T-cell (primary cell): ENCODE results near the gene OR2T6. TPM values are rescaled to one million over a fixed set of nuclear protein-coding genes. Genes with fewer than 3 reads are reported as not detected.
"Not testable (repeated sequence)": the region's sequence is repeated elsewhere in the genome, so short reads cannot be mapped to it uniquely, and the experiment has no call there.

Source experiments
- ATAC-seq, 4 experiments: fragments of 200-7000 bp in 3 of 4; fragments of 150-1000 bp in 1 of 4; cut with Tn5 transposase; replicated peaks in 1 of 4; 1 replicate in 3 of 4; 2 replicates in 1 of 4; pipeline ENCODE4 v1.10.0; 2021; ENCODE audit warnings: moderate library complexity in 3 of 4, mild to moderate bottlenecking in 2 of 4, moderate number of reproducible peaks in 1 of 4
- CTCF ChIA-PET, 2 donors: fragments of 300-600 bp; sonication (Branson Sonifier 250); formaldehyde crosslinking; loops; one replicate each; lab custom pipeline; 2022; ENCODE audit warnings: antibody characterized with exemption in 2 of 2; lab: Charles Lee
- POLR2A ChIA-PET, 2 donors: fragments of 300-600 bp; sonication (Branson Sonifier 250); formaldehyde crosslinking; loops; one replicate each; lab custom pipeline; 2022; ENCODE audit warnings: antibody characterized with exemption in 2 of 2; lab: Charles Lee
- DNase-seq, 35 experiments: peaks; one replicate each; pipeline versions ENCODE4 v3.0.0 to v3.0.0-alpha.2; 2013 to 2023
- H3K27ac ChIP-seq: one replicate; pipeline ENCODE4 v1.5.1; 2013; ENCODE audit warnings: low read length
- H3K27me3 ChIP-seq, 2 experiments: replicated peaks in 1 of 2; 1 replicate in 1 of 2; 2 replicates in 1 of 2; pipeline versions ENCODE4 v1.6.1 to v1.7.0; 2013; ENCODE audit warnings: low read length in 1 of 2, mixed read lengths in 1 of 2; ENCODE audit not compliant: control insufficient read depth in 2 of 2, insufficient read depth in 2 of 2; ENCODE audit errors: extremely low read depth in 1 of 2
- H3K36me3 ChIP-seq, 2 donors: 1 replicate in 1 of 2; 2 replicates in 1 of 2; pipeline versions ENCODE4 v1.6.1 to v1.7.0; 2013; ENCODE audit warnings: low read length in 1 of 2; ENCODE audit not compliant: control insufficient read depth in 2 of 2, insufficient read depth in 1 of 2; ENCODE audit errors: extremely low read depth in 1 of 2
- H3K4me1 ChIP-seq, 2 experiments: 1 replicate in 1 of 2; 2 replicates in 1 of 2; pipeline versions ENCODE4 v1.6.1 to v1.7.0; 2013; ENCODE audit warnings: low read length in 2 of 2, mixed read lengths in 1 of 2; ENCODE audit not compliant: insufficient read depth in 2 of 2, control insufficient read depth in 1 of 2; ENCODE audit errors: extremely low read depth in 1 of 2
- H3K4me3 ChIP-seq, 2 donors: 1 replicate in 1 of 2; 2 replicates in 1 of 2; pipeline versions ENCODE4 v1.5.1 to v1.7.0; 2013; ENCODE audit warnings: mild to moderate bottlenecking in 2 of 2, low read length in 1 of 2, moderate library complexity in 1 of 2; ENCODE audit not compliant: control insufficient read depth in 1 of 2; ENCODE audit errors: extremely low read depth in 1 of 2
- H3K9me3 ChIP-seq: 2 replicates; pipeline ENCODE4 v1.7.0; 2013
- H3K27ac Mint-ChIP-seq, 2 donors: one replicate each; pipeline ENCODE4 v1.8.0; 2020 to 2021; ENCODE audit warnings: mild to moderate bottlenecking in 2 of 2, mixed read lengths in 2 of 2
- H3K27me3 Mint-ChIP-seq, 2 donors: one replicate each; pipeline ENCODE4 v1.8.0; 2021 to 2022; ENCODE audit warnings: mixed read lengths in 2 of 2
- H3K36me3 Mint-ChIP-seq: one replicate; pipeline ENCODE4 v1.8.0; 2021; ENCODE audit warnings: mixed read lengths
- H3K4me1 Mint-ChIP-seq, 3 donors: one replicate each; pipeline ENCODE4 v1.8.0; 2020 to 2022; ENCODE audit warnings: mixed read lengths in 3 of 3, mild to moderate bottlenecking in 1 of 3
- H3K4me3 Mint-ChIP-seq, 3 donors: one replicate each; pipeline ENCODE4 v1.8.0; 2020 to 2022; ENCODE audit warnings: mild to moderate bottlenecking in 3 of 3, mixed read lengths in 3 of 3, moderate library complexity in 3 of 3
- H3K9me3 Mint-ChIP-seq, 3 donors: one replicate each; pipeline ENCODE4 v1.8.0; 2020 to 2022; ENCODE audit warnings: mixed read lengths in 3 of 3
- WGBS: methylation state at CpG from one replicate; pipeline ENCODE4 v1.1.5; 2013; ENCODE audit warnings: missing lambda C conversion rate; ENCODE audit not compliant: insufficient coverage; 5-methylcytosine and 5-hydroxymethylcytosine counted together
- total RNA-seq, 35 experiments: library from RNA in 6 of 35; stranded (reverse) in 6 of 35; fragments of 120-200 nt in 1 of 35; gene quantifications; one replicate each; pipeline versions ENCODE4 v1.2.1 to v1.2.4 and lab custom pipeline; 2013 to 2026

OR2T6 gene
- total RNA-seq, 5 donors from 2014 or later (not counting 1 experiment from before 2014, with no cell fraction given): not detected

DNA sequence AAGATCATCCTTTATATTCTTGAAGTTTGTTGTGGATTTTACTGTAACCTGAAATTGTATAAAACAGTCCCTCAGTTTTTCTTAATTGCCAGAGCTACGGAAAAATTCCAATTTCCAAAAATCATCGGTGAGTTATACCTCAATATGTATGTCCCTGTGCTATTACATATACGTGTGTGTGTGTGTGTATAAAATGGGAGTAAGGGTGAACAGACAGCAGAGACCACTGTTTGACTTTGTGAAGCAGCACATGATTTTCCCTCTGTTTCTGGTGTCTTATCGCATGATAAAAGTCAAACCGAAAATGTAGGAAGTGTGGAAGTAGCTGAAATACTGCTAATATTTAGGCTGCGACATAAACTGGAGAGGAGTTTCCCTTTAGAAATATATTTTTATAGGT is 28.5 kb downstream of the OR2T6 start:
- H3K9me3 Mint-ChIP-seq: peaks cover 0 to 8% (median 3%) of the 10 kb centered on the region in 3 donors
- H3K4me3 Mint-ChIP-seq: no peak overlapping the region
- Histone ChIP-seq H3K9me3 (no peaks in the 10 kb centered on the region), H3K27ac (no peak overlapping the region), H3K36me3 (no peaks in the 10 kb centered on the region), H3K27me3 (no peaks in the 10 kb centered on the region), H3K4me3 (no peak overlapping the region), H3K4me1 (no peaks in the 10 kb centered on the region)
- WGBS: 56% methylated on average over 3 of the region's 6 CpGs
- no peaks in the 10 kb centered on the region for H3K27me3 Mint-ChIP-seq
- DNase-seq (peak in 1 of 35 experiments; percentile 59), ATAC-seq (no peak)
- peaks cover 0 to 10% (median 2%) of the 10 kb centered on the region in 3 donors for H3K4me1 Mint-ChIP-seq
- no peaks in the 10 kb centered on the region for H3K36me3 Mint-ChIP-seq
- CTCF ChIA-PET: interaction anchor here (0.6 to 1.2 kb wide), 7 partner anchors 13 to 432 kb away, joined by 3 to 7 read pairs (median 4); no protein-coding TSS in a partner anchor
- H3K27ac Mint-ChIP-seq: no peak overlapping the region
- POLR2A ChIA-PET: no interaction called here

DNA sequence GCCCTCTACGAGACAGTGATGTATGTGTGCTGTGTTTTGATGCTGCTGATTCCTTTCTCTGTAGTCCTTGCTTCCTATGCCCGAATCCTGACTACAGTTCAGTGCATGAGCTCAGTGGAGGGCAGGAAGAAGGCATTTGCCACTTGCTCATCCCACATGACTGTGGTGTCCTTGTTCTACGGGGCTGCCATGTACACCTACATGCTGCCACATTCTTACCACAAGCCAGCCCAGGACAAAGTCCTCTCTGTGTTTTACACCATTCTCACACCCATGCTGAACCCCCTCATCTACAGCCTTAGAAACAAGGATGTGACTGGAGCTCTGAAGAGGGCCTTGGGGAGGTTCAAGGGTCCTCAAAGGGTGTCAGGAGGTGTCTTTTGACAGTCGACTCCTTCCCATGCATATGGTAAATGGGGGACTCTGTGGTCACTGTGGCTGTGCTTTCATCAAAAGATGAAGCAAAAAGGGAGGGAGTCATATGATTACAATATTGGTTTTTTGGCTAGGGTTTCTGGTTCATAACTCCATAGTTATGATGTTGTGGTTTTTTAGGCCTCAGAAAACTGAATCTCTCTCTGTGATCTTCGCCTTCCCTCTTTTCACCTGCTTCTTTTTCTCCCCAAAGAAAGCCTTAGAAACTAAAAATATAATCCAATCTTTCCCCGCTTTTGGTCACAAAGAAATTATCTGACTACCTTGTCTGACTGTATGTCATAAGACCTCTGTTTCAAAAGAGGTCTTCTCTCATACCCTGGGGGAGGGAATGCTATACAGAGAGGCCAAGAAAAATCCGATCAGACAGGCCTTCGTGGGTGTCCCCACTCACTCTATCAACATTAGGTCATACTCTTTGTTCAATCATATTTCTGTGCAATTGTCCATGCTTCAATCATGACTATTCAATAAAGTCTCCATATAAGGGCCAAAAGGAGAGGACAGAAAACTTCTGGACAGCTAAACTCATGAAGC is 31.5 kb downstream of the OR2T6 start:
- Histone ChIP-seq H3K9me3 (no peaks in the 10 kb centered on the region), H3K36me3 (no peaks in the 10 kb centered on the region), H3K4me3 (no peak overlapping the region), H3K27me3 (no peaks in the 10 kb centered on the region), H3K27ac (no peak overlapping the region), H3K4me1 (no peaks in the 10 kb centered on the region)
- peaks cover 0 to 10% (median 2%) of the 10 kb centered on the region in 3 donors for H3K4me1 Mint-ChIP-seq
- no peaks in the 10 kb centered on the region for H3K27me3 Mint-ChIP-seq
- H3K36me3 Mint-ChIP-seq: no peaks in the 10 kb centered on the region
- ATAC-seq (no peak), DNase-seq (no peak)
- no peak overlapping the region for H3K27ac Mint-ChIP-seq
- ChIA-PET CTCF (interaction anchor here in 1 of 2 donors (0.8 kb wide), 1 partner anchor 205 kb away, joined by 3 read pairs; no protein-coding TSS in a partner anchor), POLR2A (no interaction called here)
- WGBS: 83% methylated on average over 3 of the region's 8 CpGs
- no peak overlapping the region for H3K4me3 Mint-ChIP-seq
- peaks cover 5 to 28% (median 16%) of the 10 kb centered on the region in 3 donors for H3K9me3 Mint-ChIP-seq

DNA sequence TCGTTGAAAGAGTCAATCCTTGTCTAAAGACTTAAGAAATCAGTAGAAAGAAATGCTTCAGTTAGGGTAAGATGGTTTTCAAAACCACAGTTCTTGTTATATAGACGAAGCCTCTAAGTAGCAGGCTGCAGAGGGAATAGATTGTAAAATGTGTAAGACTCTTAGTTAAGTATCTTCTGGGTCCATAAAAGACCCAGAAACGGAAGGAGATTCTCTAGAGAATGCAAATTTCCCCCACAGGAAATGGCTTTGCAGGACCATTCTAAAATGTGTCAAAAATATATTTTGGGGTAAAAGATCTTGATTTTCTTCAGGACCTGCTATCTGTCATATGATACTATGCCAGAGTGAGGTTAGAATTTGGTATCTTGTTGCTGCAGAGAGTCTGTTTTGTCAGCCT is 40.7 kb downstream of the OR2T6 start:
- Mint-ChIP-seq H3K27ac (no peak overlapping the region), H3K9me3 (peaks cover 0 to 16% (median 7%) of the 10 kb centered on the region in 3 donors)
- 43% methylated on average over 1 of the region's 3 CpGs for WGBS

DNA sequence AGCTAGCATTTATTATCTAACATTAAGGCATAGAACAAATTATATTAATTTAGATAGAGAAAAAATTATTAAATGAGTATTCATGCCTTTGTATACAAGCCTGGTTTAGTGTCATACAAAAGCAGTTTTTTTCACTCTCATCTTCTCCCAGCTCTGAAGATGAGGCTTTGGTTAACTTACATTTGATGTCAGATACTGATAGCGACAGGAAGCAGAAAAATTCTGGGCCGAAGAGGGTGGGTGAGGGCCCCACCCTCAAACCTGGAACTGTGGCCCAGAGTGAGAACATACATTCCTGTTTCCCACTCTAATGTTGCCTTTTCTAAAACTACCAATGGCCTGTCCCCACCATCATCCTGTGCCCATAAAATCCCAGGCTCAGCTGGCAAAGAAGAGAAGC is 42.3 kb downstream of the OR2T6 start:
- Mint-ChIP-seq H3K4me3 (peak overlapping the region in 1 of 3 donors; percentile 44), H3K27ac (peak overlapping the region; percentile 14 to 49), H3K36me3 (peaks cover 4% of the 10 kb centered on the region), H3K9me3 (peaks cover 4 to 17% (median 11%) of the 10 kb centered on the region in 3 donors), H3K4me1 (peaks cover 21 to 45% (median 37%) of the 10 kb centered on the region in 3 donors), H3K27me3 (no peaks in the 10 kb centered on the region)
- Histone ChIP-seq H3K27me3 (no peaks in the 10 kb centered on the region), H3K27ac (no peak overlapping the region), H3K36me3 (no peaks in the 10 kb centered on the region), H3K9me3 (peaks cover 3% of the 10 kb centered on the region), H3K4me1 (no peaks in the 10 kb centered on the region), H3K4me3 (no peak overlapping the region)
- CTCF ChIA-PET: interaction anchor here (1.0 to 1.1 kb wide), 2 partner anchors 13 to 14 kb away, joined by 4 to 7 read pairs; no protein-coding TSS in a partner anchor
- DNase-seq: no peak
- POLR2A ChIA-PET: no interaction called here
- WGBS: no CpG with 5 or more reads among the region's 2 CpGs
- ATAC-seq: peak in 3 of 4 experiments; percentile 23 to 54 (median 51)

More for the DNA sequence above, 40.7 kb downstream of the OR2T6 start:
- Mint-ChIP-seq H3K27me3 (no peaks in the 10 kb centered on the region), H3K4me1 (peaks cover 21 to 45% (median 37%) of the 10 kb centered on the region in 3 donors), H3K36me3 (peaks cover 4% of the 10 kb centered on the region), H3K4me3 (no peak overlapping the region)
- CTCF ChIA-PET: no interaction called here
- Histone ChIP-seq H3K4me1 (no peaks in the 10 kb centered on the region), H3K4me3 (no peak overlapping the region), H3K27me3 (no peaks in the 10 kb centered on the region), H3K9me3 (peaks cover 2% of the 10 kb centered on the region), H3K36me3 (no peaks in the 10 kb centered on the region), H3K27ac (no peak overlapping the region)
- POLR2A ChIA-PET: no interaction called here
- ATAC-seq (no peak), DNase-seq (no peak)

DNA sequence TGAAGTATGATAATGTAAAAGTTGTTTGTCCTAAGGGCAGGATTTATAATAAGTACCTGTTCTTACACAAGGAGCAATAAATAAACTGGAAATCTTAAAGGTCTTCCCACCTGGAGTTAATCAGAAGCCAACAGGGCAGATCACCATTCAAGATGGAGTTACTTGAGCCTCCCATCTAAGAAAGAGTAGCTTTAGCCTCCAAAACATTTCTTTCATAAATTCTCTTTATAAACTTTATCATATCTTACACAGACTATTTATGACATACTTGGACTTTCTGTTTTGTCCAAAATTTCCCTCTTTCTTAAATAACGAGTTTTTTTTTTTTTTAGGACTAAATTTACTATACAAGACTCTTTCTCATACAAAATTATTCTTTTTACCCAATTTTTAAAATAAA is 45.8 kb downstream of the OR2T6 start:
- Histone ChIP-seq H3K9me3 (peaks cover 3% of the 10 kb centered on the region), H3K4me3 (no peak overlapping the region), H3K27ac (no peak overlapping the region), H3K4me1 (no peaks in the 10 kb centered on the region), H3K36me3 (no peaks in the 10 kb centered on the region), H3K27me3 (no peaks in the 10 kb centered on the region)
- POLR2A ChIA-PET: no interaction called here
- CTCF ChIA-PET: no interaction called here
- DNase-seq (no peak), ATAC-seq (no peak)
- Mint-ChIP-seq H3K4me1 (peaks cover 15 to 30% (median 26%) of the 10 kb centered on the region in 3 donors), H3K36me3 (peaks cover 4% of the 10 kb centered on the region), H3K4me3 (no peak overlapping the region), H3K9me3 (peaks cover 5 to 30% (median 16%) of the 10 kb centered on the region in 3 donors), H3K27ac (no peak overlapping the region), H3K27me3 (no peaks in the 10 kb centered on the region)
- WGBS: no CpG with 5 or more reads among the region's 1 CpG

DNA sequence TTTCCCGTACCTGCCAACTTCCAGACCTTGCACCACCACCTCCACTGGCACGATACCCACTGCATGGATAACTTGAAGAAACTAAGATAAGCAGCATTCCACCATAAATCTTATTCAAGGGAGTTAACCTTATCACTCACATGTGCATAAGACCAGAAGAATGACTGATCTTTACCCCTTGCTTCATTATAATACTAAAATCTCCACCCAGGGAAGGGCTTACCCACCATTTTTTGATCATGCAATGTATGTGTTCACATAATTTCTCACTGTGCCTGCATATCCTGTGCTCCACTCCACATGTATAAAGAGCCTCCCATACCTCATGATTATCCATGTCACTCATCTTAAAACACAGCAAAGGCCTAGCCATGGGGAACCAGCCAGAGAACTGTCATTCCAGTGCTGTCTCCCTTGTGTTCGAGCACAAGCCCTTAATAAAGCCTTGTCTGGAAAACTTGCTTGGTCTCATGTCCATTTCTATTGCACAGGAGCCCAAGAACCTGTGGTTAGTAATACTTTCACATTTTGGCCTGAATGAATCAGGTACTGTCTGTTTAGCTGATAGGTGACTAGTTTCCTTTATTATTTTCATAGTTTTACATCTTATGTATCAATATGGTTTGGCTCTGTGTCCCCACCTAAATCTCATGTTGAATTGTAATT is 52.1 kb downstream of the OR2T6 start:
- POLR2A ChIA-PET, H3K36me3 ChIP-seq, DNase-seq, H3K9me3 ChIP-seq, ATAC-seq, H3K27ac Mint-ChIP-seq, H3K36me3 Mint-ChIP-seq, H3K4me1 ChIP-seq, H3K27ac ChIP-seq, CTCF ChIA-PET, H3K4me3 ChIP-seq, H3K27me3 ChIP-seq, H3K4me3 Mint-ChIP-seq, H3K4me1 Mint-ChIP-seq, H3K27me3 Mint-ChIP-seq: not testable (repeated sequence)
- H3K9me3 Mint-ChIP-seq: peaks cover 3 to 14% (median 7%) of the 10 kb centered on the region in 3 donors
- 43% methylated on average over 1 of the region's 3 CpGs for WGBS
